GM19240 (cell line): ENCODE measurements around the gene GPR12.
"Not testable (repeated sequence)": the region's sequence is repeated elsewhere in the genome, so short reads cannot be mapped to it uniquely, and the experiment has no call there.

ENCODE experiments used
- DNase-seq: peaks from one replicate; pipeline ENCODE4 v3.0.0; 2011; ENCODE audit warnings: low spot score; ENCODE audit not compliant: insufficient read length

GPR12 gene

DNA sequence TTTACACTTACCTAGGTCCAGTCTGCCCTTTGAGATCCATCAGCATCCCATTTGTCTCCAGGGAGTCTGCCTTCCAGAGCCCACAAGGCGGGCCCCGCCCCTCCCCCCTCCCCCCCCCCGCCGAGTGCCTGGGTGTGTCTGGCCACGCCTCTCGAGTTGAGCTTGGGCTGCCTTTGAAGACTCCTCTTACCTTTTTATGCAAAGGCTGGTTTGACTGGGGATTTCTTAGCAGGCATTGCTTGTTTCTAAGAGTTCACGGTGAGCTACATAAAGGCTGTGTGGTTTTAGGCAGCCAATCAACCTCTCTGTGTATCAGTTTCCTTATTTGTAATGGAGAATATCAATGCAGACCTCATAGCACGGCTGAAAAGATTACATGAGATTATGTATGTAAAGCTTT is 11.3 kb downstream of the GPR12 start:
- no peak for DNase-seq

DNA sequence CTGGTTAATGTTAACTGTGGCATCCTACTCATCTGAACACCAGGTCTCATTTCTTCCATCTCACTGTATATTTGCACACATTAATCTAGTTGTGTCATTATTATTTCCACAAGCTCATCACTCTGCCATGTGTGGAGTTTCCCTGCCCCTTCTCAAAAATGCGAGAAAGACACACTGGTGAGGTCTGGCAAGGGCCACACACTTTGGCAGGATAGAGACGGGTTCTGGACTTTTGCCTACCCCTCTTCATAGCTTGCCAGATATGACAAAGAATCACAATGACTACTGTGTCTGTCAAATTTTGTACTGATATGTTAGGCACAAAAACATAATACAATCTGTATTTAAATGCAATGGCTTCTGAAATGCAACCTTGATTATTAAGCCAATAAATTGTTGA is 12.9 kb downstream of the GPR12 start:
- DNase-seq, result no peak

DNA sequence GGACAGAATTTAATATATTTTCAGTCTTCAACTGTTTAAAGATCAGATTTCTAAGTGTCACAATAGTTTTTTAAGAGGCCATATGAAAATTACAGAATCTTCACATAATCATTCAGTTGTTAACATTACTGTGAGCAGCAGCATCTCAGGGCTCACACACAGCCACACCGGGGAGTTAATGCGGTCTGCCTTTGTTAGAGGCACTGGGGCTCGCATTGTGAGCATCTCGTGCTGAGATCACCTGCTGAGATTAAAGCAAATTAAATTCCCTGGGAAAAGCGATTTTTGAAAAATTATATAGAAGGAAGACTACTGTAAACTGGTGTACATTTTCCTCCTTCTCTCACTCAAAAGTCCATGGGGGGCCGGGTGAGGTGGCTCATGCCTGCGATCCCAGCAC is 16.6 kb downstream of the GPR12 start:
- no peak for DNase-seq

DNA sequence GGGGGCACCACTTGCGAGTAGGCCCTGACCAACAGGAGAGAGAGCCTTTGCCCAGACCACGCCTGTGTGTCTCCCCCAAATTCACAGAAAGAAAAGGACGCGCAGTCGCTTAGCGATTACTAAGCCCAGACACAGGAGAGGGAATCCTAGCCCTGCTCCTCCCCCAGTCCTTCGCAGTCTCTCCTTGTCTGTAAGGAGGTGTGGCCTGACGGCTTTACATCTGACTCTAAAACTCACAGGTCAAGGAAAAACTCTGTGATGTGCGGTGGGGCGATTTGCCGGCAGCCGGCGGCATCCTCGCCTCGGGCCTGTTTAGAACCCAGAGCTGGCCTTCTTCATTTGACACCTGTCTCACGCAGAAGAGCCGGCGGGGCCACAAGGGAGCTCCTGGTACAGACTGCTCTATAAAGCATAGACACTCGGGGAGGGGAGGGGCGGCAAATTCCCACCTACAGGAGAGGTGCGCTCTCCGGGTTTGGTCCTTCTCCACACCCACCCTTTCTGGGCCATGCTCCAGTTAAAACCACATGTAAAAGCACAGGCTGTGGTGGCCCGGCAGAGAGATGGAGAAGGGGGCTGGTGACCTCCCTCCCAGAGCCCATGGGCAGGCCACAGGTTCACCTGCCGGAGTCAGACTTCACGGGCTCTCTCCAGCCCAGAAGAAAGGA is 17.8 kb downstream of the GPR12 start:
- no peak for DNase-seq

DNA sequence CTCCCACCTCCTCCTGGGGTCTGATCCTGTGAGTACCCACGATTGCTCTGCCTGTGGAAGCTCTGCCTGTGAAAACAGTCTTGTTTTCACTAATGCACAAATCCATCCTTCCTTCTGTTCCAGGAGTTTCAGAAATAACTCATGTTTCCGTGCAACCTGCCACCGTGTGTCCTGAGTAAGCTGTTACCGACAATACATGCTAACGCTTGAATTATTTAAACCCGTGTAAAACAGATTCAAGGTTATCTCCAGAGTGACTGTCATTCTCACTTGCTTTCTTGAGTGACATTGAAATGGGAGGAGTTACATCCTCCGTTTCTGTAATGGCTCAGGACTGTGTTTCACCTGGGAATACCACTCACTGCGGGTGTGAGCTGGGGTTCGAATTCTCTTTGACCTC is 24.9 kb downstream of the GPR12 start:
- DNase-seq, result no peak

DNA sequence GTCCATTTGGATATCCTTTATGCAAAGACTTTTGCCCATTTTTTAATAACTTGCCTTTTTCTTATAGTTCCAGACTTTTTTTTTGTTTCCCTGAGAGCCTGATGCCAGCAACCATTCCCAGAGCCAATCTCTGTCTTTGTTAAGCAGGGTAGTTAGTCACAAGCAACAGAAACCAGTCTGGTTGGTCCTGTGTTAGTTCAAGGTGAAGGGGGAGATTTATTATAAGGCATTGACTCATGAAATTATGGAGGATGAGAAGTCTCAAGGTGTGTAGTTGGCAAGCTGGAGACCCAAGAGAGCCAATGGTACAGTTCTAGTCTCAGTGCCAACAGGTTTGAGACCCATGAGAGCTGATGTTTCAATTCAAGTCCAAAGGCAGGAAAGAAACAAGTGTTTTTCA is 33.0 kb downstream of the GPR12 start:
- DNase-seq, result no peak

DNA sequence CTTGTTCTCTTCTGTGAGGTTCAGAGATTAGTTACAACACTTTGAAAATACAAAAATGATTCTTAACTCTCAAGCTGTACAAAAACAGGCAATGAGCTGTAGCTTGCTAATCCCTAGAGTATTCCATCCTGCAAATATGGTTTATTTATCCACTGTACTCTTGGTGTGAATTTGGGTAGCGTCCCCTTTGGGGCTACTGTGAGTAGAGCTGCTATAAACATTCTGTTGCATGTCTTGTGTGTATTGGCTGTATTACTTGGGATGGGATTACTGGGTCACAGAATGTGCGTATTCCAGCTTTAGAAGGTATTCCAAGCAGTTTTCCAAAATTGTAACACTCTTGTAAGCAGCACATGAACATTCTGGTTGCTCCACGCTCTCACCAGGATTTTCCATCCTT is 33.5 kb downstream of the GPR12 start:
- no peak for DNase-seq

DNA sequence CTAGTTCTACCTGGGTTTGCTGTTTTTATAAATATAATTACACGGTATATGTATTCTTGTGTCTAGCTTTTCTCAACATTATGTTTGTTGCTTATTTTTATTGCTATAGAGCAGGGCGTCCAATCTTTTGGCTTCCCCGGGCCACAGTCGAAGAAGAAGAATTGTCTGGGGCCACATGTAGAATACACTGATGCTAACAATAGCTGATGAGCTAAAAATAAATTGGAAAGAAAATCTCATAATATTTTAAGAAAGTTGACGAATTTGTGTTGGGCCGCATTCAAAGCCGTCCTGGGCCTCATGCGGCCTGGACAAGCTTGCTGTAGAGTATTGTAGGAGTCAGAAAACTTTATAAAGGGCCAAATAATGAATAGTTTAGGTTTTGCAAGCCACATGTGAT is 33.9 kb downstream of the GPR12 start:
- DNase-seq, result no peak

DNA sequence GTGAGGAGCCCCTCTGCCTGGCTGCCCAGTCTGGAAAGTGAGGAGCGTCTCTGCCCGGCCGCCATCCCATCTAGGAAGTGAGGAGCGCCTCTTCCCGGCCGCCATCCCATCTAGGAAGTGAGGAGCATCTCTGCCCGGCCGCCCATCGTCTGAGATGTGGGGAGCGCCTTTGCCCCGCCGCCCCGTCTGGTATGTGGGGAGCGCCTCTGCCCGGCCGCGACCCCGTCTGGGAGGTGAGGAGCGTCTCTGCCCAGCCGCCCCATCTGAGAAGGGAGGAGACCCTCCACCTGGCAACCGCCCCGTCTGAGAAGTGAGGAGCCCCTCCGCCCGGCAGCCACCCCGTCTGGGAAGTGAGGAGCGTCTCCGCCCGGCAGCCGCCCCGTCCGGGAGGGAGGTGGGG is 37.0 kb downstream of the GPR12 start:
- not testable (repeated sequence) for DNase-seq

DNA sequence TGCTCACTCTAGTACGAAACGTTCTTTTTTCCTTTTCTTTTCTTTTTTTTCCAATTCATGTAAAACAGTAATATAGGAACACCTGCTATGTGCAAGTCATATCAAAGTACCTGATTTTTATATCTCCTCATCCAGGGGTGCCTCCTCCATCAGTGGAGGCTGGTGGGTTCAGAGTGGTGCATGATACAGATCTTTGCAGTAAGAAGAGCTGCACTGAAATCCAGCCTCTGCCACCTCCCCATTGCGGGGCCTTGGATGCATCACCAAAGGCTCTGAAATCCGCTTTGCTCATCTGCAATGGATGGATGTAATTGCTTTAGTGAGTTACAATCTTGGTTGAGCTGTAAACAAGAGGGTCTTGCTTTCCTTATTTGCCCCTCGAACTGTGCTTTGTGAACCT is 38.3 kb downstream of the GPR12 start:
- DNase-seq, result no peak

DNA sequence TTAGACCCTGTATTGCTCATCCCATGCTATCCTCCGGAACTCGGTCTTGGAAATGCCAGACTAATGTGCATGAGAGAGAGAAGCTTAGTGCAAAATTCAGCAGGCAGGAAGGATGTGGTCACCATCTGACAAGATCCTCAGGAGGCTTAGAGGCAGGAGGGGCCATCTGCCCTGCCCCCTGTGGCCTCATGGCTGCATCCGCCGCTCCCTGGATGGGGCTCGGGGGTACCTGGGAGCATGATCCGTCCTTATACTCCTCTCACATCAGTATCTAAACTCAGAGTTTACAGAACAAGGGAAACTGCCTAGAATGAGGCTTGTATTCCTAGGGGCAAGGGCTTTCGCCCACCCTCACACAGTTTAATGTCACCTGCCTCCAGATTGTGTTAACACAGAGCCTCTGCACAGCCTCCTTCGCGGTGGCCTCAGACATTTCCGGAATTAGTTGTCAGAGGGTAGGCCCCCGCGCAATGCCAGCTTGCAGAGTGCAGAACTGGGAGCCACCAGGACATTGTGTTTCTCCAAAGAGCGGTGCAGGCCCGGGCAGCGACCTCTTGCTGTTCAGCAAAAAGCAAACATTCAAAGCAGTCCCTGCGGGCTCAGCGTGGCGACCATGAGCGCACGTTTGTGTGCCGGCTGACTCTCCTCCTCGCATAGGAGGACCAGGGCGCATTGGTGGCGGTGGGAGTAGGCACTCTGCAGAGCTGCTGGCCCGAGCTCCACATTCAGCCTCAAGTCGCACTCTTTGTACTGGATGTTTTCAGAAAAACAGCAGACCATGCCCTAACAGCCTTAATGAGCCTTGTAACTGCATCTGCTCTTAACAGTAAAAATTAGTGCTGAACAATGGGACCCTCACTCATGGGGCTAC is 39.1 kb downstream of the GPR12 start:
- no peak for DNase-seq

DNA sequence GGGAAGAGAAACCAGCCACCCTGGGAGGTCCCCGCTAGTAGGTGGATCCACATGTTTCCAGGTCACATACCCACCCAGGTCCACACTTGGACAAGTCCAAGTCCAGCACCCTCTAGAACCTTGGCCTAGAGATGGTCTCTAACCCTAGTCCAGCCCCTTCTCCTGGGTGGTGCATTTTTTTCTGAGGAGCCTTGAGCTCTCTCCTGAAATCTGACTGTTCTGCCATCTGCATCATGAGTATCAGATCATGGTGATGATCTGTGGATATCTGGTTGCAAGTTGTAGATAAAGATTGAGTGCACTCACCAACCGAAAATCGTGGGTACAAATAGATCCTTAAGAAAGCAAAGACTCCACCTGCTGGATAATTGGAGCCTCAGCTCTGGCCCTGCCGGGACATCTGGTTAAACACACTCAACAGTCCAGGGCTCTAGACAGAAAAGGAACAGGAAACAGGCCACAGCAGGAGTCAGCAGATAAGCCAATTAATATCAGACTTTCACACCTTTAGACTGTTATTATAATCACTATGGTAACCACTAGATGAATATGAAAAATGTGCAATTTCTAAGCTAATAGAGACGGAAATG is 41.1 kb downstream of the GPR12 start:
- no peak for DNase-seq

DNA sequence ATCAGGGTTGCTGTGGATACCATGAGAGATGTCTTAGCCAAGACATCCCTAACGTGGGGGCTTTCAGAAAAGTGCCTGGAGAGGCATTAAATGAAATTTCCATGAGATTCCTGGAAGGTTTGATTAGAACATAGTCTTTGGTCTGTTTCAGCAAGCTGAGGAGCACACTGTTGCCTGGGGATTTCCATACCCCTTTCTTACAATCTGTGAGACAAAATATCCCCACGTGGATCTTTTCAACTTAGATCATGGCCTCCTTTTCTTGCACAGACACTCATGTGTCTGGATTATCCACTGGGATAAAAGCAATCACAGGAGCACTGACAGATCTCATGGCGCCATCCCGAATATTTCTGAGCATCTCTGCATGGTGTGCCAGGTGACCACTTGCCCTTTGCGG is 41.7 kb downstream of the GPR12 start:
- DNase-seq, result no peak

DNA sequence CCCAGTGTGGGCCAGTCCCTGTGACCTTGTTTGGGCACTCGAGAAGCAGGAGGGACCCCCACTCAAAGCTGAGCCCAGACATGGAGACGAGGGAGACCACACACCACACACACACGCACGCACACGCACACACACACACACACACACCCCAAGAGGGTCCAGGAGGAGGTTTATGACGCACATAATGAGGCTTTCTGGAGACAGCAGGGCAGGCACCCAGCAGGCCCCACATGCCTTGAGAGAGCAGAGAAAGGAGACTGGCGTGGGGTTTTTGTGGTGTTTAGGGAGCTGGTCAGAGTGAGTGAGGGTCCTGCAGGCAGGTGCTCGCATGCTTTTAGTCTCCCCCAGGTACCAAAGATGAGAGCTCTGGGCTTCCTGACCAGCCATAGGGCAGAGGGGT is 42.4 kb downstream of the GPR12 start:
- DNase-seq, result no peak

DNA sequence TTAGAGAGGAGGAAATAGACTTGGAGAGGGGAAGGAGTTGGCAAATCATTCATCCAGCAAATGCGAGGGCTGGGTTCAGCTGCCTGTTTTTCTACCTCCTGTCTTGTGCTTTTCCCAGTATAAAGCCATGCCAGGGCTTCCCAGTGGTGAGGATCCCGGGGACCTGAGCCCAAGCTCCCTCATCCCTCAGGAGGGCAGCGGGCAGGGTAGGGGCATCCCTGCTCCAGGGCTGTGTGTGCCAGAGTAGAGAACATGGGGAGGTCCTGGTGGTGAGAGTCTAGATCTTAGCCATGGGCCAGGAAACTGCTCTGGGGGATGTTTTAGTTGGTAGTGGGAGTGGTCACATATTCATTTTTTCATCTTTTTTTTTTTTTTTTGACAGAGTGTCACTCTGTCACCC is 43.6 kb downstream of the GPR12 start:
- no peak for DNase-seq

DNA sequence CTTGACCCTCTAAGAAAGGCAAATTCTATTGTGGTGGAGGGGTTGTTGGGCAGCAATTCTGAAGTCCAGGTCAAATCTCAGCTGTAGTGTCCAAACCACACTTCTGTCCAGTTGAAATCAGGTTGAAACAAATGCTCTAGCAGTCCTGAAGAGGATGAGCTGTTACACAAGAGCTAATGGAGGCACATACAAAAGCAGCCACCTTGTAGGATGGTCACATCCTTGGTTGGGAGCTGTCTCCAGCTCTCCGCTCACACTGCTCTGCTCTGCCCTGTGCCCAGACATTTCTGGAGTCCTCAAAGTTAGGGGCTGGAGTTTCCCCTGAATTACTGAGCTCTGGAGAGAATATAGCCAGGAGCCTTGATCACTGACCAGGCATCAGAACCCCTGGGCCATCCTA is 47.2 kb downstream of the GPR12 start:
- DNase-seq, result no peak

DNA sequence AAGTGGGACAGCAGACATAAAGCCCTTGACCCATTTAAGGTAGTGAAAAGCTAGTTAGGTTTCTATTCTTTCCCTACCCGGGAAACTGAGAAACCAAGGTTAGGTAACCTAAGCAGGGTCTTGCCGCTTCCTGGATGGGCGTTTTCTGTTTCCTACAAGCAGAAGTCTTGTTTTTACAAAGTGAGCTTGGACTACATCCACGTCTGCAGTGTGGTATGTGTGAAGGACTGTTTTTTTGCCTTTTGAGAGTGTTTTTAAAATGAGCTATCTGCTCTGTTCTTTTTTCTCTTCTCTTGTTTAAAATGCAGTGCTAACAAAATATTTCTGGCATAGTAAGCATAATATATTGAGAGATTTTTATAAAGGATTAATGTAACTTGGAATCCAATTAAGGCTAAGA is 49.4 kb downstream of the GPR12 start:
- no peak for DNase-seq

DNA sequence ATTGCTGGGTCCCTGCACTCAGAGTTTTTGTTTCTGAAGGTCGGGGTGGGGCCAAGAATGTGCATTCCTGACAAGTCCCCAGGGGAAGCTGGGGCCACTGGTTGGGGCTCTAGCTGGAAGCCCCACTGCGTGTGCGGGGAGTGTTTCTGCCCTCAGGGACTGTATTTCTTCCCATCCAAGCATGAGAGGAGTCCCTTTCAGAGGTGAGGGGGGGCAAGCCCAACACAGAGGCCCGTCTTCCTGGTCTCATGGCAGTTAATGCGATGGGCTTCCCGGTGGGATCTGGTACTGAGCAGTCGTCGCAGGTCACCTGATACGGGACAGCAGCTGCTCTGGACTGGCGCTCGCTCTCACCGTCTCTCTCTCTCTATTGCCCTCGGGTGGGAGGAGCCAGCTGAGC is 50.4 kb downstream of the GPR12 start:
- DNase-seq, result no peak

DNA sequence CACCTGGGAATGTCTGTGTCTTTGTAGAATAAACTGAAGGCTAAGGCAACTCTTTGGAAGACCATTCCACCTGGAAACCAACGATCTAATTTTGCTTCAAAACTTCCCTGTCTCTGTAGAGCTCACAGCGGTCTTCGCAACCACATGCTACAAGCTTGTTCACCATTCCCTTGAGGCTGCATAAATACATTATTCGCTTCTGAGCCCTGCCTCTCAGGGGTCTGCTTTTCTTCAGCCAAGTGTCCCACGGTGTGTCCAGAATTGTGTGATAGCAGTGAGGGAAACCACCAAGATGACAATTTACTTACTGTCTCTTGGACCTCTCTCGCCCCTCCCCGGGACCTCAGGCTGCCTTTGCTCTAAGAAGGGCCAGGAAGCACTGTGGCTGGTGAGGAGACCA is 51.1 kb downstream of the GPR12 start:
- no peak for DNase-seq

DNA sequence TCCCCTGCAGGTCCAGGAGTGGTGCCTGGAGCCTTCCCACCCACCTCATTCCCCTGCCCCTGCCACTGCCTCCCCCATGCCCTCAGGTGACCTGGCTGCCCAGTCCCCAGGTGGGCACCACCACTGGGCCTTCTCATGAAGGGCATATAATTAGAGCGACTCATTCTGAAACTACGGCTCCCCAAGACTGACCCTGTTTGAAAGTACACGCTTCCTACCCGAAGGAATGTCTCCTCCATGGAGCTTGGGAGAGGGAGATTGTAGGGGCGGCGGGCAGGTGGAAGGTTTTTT is 52.6 kb downstream of the GPR12 start:
- DNase-seq, result no peak

DNA sequence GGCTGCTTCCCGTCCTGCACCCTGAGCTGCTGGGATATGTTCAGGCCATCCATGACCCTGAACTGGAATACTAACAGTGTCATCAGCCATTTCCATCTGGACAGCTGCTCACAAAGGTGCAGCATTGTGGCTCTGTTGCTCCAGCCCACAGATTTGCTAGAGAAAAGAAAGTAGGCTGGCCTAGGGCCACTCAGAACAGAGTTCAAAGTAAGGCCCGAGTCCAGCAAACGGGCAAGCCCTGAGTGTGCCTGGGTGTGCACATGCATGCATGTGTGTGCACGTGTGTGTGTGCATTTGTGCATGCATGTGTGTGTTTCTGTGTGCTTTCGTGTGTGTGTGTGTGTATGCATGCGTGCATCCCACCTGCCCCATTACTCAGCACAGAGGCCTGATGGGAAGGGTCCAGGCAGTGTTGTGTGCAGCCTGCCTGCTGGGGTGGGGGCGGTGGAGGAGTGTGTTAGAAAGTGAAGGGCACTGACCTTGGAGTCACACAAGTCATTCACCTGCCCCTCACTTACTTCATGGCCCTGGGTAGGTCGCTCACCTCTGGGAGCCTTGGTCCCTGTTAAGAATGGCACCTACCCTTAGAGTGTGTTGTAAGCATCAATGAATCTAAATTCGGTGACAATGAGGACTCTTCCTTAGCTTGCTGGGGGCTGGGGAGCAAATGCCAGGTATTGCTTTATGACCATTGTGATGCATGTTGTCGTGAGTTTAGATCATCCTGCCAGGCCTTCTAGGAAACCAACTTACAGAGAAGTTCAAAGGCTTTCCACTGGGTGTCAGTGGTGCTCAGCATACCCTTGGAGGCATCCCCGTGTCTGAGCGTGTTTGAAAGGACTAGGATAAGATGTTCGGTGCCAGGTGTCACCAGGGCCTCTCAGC is 53.2 kb downstream of the GPR12 start:
- DNase-seq, result no peak

DNA sequence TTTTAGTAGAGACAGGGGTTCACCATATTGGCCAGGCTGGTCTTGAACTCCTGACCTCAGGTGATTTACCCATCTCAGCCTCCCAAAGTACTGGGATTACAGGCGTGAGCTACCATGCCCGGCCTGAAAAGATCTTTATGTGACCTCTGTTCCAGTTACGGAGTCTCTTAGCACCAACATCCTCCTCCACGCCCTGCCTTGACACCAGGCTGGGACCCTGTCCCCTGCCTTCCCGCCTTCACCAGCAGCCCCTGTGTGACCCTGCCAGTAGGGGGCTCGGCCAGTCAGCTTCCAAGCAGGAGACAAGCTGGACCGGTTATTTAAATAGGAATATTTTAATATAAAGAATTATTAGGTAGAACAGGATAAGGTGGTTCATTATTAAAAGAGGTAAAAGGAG is 54.2 kb downstream of the GPR12 start:
- DNase-seq, result no peak
